Measurements from ENCODE around the gene PRPH.
"Not testable (repeated sequence)": the region's sequence is repeated elsewhere in the genome, so short reads cannot be mapped to it uniquely, and the experiment has no call there.

PRPH gene

GRCh38 chr12:49269191-49269590 lies 25.8 kb upstream of the PRPH start:
- H3K4me1 Mint-ChIP-seq = peaks cover 28% of the 10 kb centered on the region
- H3K4me3 Mint-ChIP-seq; DNase-seq (ENCODE audit: low spot score in 2 of 2); H3K9me3 Mint-ChIP-seq; ATAC-seq: not testable (repeated sequence)
- peak overlapping the region; percentile 67 for H3K27ac Mint-ChIP-seq
- peaks cover 100% of the 10 kb centered on the region for H3K36me3 Mint-ChIP-seq

DNA sequence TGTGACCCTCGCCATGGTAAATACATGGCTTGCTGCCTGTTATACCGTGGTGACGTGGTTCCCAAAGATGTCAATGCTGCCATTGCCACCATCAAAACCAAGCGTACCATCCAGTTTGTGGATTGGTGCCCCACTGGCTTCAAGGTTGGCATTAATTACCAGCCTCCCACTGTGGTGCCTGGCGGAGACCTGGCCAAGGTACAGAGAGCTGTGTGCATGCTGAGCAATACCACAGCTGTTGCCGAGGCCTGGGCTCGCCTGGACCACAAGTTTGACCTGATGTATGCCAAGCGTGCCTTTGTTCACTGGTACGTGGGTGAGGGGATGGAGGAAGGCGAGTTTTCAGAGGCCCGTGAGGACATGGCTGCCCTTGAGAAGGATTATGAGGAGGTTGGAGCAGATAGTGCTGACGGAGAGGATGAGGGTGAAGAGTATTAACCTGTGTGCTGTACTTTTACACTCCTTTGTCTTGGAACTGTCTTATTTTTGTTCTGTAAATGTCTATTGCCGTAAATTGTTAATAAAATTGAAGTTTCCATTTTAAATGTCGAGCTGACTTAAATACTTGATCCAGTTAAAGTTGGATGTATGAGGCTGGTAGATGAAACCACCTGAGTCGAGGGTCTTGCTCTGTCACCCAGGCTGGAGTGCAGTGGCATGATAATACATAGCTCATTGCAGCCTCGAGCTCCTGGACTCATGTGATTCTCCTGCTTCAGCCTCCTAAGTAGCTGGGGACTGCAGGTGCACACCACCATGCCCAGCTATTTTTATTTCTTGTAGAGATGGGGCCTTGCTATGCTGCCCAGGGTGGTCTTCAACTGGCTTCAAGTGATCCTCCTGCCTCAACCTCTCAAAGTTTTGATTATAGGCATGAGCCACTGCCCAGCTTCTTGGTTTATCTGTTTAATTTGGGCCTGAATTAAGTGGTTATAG lies 21.9 kb upstream of the PRPH start:
- Mint-ChIP-seq H3K27ac (no peak overlapping the region), H3K4me1 (peaks cover 14% of the 10 kb centered on the region), H3K36me3 (peaks cover 72% of the 10 kb centered on the region), H3K4me3 (no peak overlapping the region), H3K9me3 (no peaks in the 10 kb centered on the region)
- DNase-seq (ENCODE audit: low spot score in 2 of 2) = no peak
- ATAC-seq = no peak

GRCh38 chr12:49273726-49274395 lies 21.1 kb upstream of the PRPH start:
- Mint-ChIP-seq H3K27ac (no peak overlapping the region), H3K36me3 (peaks cover 64% of the 10 kb centered on the region), H3K4me3 (no peak overlapping the region), H3K4me1 (peaks cover 7% of the 10 kb centered on the region), H3K9me3 (no peaks in the 10 kb centered on the region)
- ATAC-seq (no peak), DNase-seq (ENCODE audit: low spot score in 2 of 2) (no peak)

DNA sequence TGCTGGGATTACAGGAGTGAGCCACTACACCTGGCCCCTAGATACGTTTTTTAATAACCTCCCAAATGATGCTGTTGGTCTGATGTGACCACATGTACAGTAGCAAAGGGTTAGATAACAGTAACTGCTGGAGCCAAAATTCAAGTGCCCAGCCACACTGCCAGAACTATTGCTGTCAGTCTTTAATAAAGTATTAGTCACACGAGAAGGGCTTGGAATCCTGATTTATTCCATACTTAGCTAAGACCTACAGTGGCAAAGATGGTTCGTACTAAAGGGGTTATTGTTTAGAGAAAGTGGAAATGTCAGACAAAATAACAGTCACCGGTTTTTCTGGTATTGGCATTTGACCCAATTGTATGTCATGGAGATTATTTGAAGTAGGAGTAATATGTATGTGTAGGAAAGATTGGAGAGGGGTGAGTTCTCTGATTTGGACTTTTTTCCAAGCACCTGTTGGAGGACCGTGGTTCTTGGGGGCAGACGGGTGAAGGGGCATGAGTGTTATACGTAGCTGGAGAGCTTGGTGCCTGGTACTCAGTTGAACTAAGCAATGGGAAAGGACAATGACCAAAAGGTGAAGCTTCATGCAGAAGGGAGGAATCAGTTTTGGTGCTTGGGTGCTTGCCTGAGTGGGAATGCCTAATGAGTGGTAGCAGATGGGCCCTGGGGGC lies 20.4 kb upstream of the PRPH start:
- Mint-ChIP-seq H3K9me3 (no peaks in the 10 kb centered on the region), H3K4me1 (peaks cover 2% of the 10 kb centered on the region), H3K27ac (no peak overlapping the region), H3K4me3 (no peak overlapping the region), H3K36me3 (peaks cover 58% of the 10 kb centered on the region)
- ATAC-seq (no peak), DNase-seq (ENCODE audit: low spot score in 2 of 2) (no peak)

DNA sequence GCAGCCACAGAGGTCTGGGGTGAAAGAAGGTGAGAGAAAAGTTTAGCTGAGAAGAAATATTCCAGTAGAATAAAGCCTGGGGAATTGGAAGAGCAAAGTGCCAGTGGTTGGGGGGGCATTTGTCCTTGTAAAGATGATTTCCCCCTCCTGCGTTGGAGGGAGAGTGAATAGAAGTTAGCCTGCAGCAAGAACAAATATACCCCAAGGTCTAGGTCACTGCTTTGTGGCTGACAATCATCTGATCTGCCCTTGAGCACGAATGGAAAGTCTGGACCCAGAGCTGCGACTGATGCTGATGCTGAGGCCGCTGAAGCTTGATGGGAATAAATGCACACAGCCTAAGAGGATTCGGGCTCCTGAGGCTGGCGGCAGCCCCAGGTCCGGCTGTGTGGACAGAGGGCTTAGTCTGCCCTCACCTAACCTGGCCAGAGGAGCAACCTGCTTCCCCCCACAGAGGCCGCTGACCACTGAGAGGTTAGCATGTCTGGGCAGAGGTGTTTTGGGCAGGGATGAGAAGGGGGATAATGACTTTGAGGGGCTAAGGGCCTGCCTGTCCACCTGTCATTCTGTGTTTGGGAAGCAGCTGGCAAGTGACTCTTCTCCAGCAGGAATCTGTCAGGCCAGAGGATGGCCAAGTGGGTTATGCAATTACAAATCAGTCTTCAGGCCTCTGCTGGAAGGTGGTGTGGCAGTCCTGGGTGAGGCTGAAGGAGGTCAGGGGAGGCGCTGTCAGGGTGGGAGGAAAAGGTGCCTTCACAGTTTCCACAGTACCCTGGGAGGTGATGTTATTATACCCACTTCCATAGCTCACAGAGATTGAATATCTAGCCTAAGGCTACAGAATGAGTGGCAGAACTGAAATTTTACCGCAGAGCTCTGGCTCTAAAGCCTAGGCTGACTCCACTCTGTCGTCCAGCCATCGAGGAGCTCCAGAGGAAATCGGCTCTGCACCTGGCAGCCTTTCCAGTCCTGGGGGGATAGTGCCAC lies 18.4 kb upstream of the PRPH start:
- ATAC-seq = peak; percentile 12
- Mint-ChIP-seq H3K27ac (no peak overlapping the region), H3K36me3 (peaks cover 37% of the 10 kb centered on the region)

GRCh38 chr12:49277466-49277865 lies 17.5 kb upstream of the PRPH start:
- DNase-seq (ENCODE audit: low spot score in 2 of 2) (no peak), ATAC-seq (peak; percentile 18)
- H3K36me3 Mint-ChIP-seq = peaks cover 28% of the 10 kb centered on the region
- H3K4me1 Mint-ChIP-seq = no peaks in the 10 kb centered on the region
- H3K27ac Mint-ChIP-seq = no peak overlapping the region
- no peak overlapping the region for H3K4me3 Mint-ChIP-seq
- H3K9me3 Mint-ChIP-seq = no peaks in the 10 kb centered on the region

More for the DNA sequence above, 18.4 kb upstream of the PRPH start:
- H3K4me3 Mint-ChIP-seq = no peak overlapping the region
- H3K4me1 Mint-ChIP-seq = no peaks in the 10 kb centered on the region
- no peaks in the 10 kb centered on the region for H3K9me3 Mint-ChIP-seq
- DNase-seq (ENCODE audit: low spot score in 2 of 2) = no peak

- Mint-ChIP-seq H3K27ac (no peak overlapping the region), H3K9me3 (no peaks in the 10 kb centered on the region), H3K36me3 (peaks cover 6% of the 10 kb centered on the region), H3K4me1 (no peaks in the 10 kb centered on the region), H3K4me3 (no peak overlapping the region)
- DNase-seq (ENCODE audit: low spot score in 2 of 2) (no peak), ATAC-seq (no peak)
These were observed 15.2 kb upstream of the PRPH start for GRCh38 chr12:49279706-49280159.

- ATAC-seq; H3K9me3 Mint-ChIP-seq; H3K4me3 Mint-ChIP-seq; H3K36me3 Mint-ChIP-seq; DNase-seq (ENCODE audit: low spot score in 2 of 2); H3K27ac Mint-ChIP-seq; H3K4me1 Mint-ChIP-seq: not testable (repeated sequence)
These were observed 14.4 kb upstream of the PRPH start for GRCh38 chr12:49280545-49280944.

DNA sequence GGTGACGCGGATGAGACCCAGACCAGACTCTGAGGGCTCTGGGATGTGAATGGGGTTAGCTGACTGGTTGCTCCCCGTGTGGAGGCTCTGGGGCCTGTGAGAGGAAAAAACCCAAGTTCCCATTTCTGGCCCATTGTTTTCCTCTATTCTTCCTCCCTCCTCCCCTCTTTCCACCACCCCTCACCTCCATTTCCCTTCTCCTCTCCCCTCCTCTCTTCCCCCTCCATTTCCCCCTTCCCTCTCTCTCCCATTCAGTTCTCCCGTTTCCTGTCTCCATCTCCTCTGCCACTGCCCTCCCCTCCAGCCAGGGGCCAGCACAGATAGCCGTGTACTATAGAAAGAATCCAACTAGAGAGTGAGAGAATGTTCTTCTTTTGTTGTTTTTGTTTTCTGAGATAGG lies 12.6 kb upstream of the PRPH start:
- H3K27ac Mint-ChIP-seq = no peak overlapping the region
- no peaks in the 10 kb centered on the region for H3K36me3 Mint-ChIP-seq
- H3K9me3 Mint-ChIP-seq = no peaks in the 10 kb centered on the region
- ATAC-seq = no peak
- no peaks in the 10 kb centered on the region for H3K4me1 Mint-ChIP-seq
- H3K4me3 Mint-ChIP-seq = no peak overlapping the region
- DNase-seq (ENCODE audit: low spot score in 2 of 2) = no peak

- H3K9me3 Mint-ChIP-seq; H3K4me1 Mint-ChIP-seq; H3K4me3 Mint-ChIP-seq; ATAC-seq; DNase-seq (ENCODE audit: low spot score in 2 of 2); H3K36me3 Mint-ChIP-seq; H3K27ac Mint-ChIP-seq: not testable (repeated sequence)
These were observed 12.1 kb upstream of the PRPH start for GRCh38 chr12:49282740-49283375.

DNA sequence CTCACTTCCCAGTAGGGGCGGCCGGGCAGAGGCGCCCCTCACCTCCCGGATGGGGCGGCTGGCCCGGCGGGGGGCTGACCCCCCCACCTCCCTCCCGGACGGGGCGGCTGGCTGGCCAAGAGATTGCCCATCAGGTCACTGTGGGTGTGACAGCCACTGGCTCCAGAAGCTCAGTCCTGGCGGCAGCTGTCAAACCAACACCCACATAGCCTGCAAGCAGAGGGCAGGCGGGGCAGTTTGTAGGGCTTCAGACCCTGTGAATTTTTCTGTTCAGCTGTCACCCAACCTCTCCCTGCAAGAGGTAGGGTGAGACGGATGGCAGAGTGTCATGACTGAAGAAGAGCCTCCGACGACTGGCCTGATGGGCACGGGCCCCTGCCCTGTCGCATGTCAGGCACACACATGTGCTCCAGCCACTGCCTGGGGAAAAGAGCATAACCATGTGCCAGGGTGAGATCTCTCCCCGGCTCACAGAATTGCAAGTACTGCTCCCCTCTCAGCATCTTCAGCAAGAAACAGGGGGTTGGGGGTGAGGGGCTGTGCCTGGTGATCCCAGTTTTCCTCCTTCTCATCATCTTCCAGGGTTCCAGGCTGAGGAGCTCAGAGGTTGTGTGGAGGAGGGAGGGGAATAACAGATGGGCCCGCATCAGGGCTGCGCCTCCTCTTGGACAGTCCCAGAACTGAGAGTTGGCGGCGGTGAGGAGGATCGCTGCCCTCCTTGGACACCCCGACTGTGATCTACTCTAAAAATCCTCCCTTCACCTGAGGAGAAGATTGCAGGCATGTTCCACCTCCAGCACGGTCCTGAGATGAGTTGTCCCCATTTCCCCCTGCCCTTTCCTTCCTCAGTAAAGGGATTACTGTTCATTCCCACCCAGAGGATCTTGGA lies 11.2 kb upstream of the PRPH start:
- H3K9me3 Mint-ChIP-seq = no peaks in the 10 kb centered on the region
- DNase-seq (ENCODE audit: low spot score in 2 of 2) (no peak), ATAC-seq (no peak)
- no peak overlapping the region for H3K4me3 Mint-ChIP-seq
- no peak overlapping the region for H3K27ac Mint-ChIP-seq
- no peaks in the 10 kb centered on the region for H3K36me3 Mint-ChIP-seq
- H3K4me1 Mint-ChIP-seq = no peaks in the 10 kb centered on the region

GRCh38 chr12:49284672-49285071 lies 10.3 kb upstream of the PRPH start:
- no peaks in the 10 kb centered on the region for H3K9me3 Mint-ChIP-seq
- H3K27ac Mint-ChIP-seq = no peak overlapping the region
- no peaks in the 10 kb centered on the region for H3K36me3 Mint-ChIP-seq
- H3K4me1 Mint-ChIP-seq = no peaks in the 10 kb centered on the region
- DNase-seq (ENCODE audit: low spot score in 2 of 2) (no peak), ATAC-seq (no peak)
- H3K4me3 Mint-ChIP-seq = no peak overlapping the region

- DNase-seq (ENCODE audit: low spot score in 2 of 2) (no peak), ATAC-seq (no peak)
- no peak overlapping the region for H3K27ac Mint-ChIP-seq
- H3K36me3 Mint-ChIP-seq = no peaks in the 10 kb centered on the region
- H3K4me3 Mint-ChIP-seq = no peak overlapping the region
- no peaks in the 10 kb centered on the region for H3K9me3 Mint-ChIP-seq
- H3K4me1 Mint-ChIP-seq = no peaks in the 10 kb centered on the region
These were observed 7.1 kb upstream of the PRPH start for GRCh38 chr12:49287876-49288275.

Measured in stimulated activated effector memory CD8-positive, alpha-beta T cell treated with anti-CD3 and anti-CD28 coated beads, Interleukin-12 subunit alpha, Interleukin-12 subunit beta, amount 100 ng/mL, for 72 hours (primary cell).